ENCODE data around the gene TRIM47. TPM values are rescaled to one million over a fixed set of nuclear protein-coding genes. Genes with fewer than 3 reads are reported as not detected.
"Not testable (repeated sequence)": the region's sequence is repeated elsewhere in the genome, so short reads cannot be mapped to it uniquely, and the experiment has no call there.

Gene TRIM47
- polyA plus RNA-seq, 3 donors from 2014 or later = 3.2 to 4.0 (median 3.9) TPM

- no peak for DNase-seq
- Mint-ChIP-seq H3K4me3 (no peak overlapping the region), H3K36me3 (peaks cover 0 to 7% (median 0%) of the 10 kb centered on the region in 3 donors), H3K9me3 (no peaks in the 10 kb centered on the region), H3K27ac (no peak overlapping the region), H3K27me3 (ENCODE audit: low read depth in 3 of 3) (peaks cover 0 to 4% (median 3%) of the 10 kb centered on the region in 3 donors), H3K4me1 (peaks cover 21 to 25% of the 10 kb centered on the region in 2 donors)
Measured at GRCh38 chr17:75892556-75893224, 14.3 kb upstream of the TRIM47 start.

GRCh38 chr17:75891605-75892555 is 13.5 kb upstream of the TRIM47 start:
- H3K4me1 Mint-ChIP-seq = peaks cover 16 to 20% of the 10 kb centered on the region in 2 donors
- H3K27ac Mint-ChIP-seq = no peak overlapping the region
- H3K4me3 Mint-ChIP-seq = no peak overlapping the region
- H3K9me3 Mint-ChIP-seq = no peaks in the 10 kb centered on the region
- H3K36me3 Mint-ChIP-seq = peaks cover 0 to 7% (median 0%) of the 10 kb centered on the region in 3 donors
- H3K27me3 Mint-ChIP-seq (ENCODE audit: low read depth in 3 of 3) = peaks cover 0 to 4% (median 2%) of the 10 kb centered on the region in 3 donors
- no peak for DNase-seq

- no peak overlapping the region for H3K27ac Mint-ChIP-seq
Measured at GRCh38 chr17:75891022-75891604, 12.7 kb upstream of the TRIM47 start.

GRCh38 chr17:75889454-75889853 is 11.1 kb upstream of the TRIM47 start:
- Mint-ChIP-seq H3K4me3 (no peak overlapping the region), H3K27ac (peak overlapping the region in 2 of 6 donors; percentile 3 to 23), H3K36me3 (peaks cover 0 to 7% (median 0%) of the 10 kb centered on the region in 3 donors), H3K4me1 (peaks cover 4 to 8% of the 10 kb centered on the region in 2 donors), H3K27me3 (ENCODE audit: low read depth in 3 of 3) (peaks cover 0 to 4% (median 2%) of the 10 kb centered on the region in 3 donors), H3K9me3 (no peaks in the 10 kb centered on the region)
- no peak for DNase-seq

More at GRCh38 chr17:75891022-75891604, 12.7 kb upstream of the TRIM47 start:
- DNase-seq = no peak
- H3K36me3 Mint-ChIP-seq = peaks cover 0 to 7% (median 0%) of the 10 kb centered on the region in 3 donors
- no peaks in the 10 kb centered on the region for H3K9me3 Mint-ChIP-seq
- H3K4me3 Mint-ChIP-seq = no peak overlapping the region
- H3K4me1 Mint-ChIP-seq = peaks cover 16 to 20% of the 10 kb centered on the region in 2 donors
- peaks cover 0 to 4% (median 2%) of the 10 kb centered on the region in 3 donors for H3K27me3 Mint-ChIP-seq (ENCODE audit: low read depth in 3 of 3)

GRCh38 chr17:75888484-75888883 is 10.1 kb upstream of the TRIM47 start:
- Mint-ChIP-seq H3K4me1 (no peaks in the 10 kb centered on the region), H3K36me3 (peaks cover 0 to 7% (median 0%) of the 10 kb centered on the region in 3 donors), H3K4me3 (no peak overlapping the region), H3K9me3 (no peaks in the 10 kb centered on the region), H3K27ac (no peak overlapping the region), H3K27me3 (ENCODE audit: low read depth in 3 of 3) (peaks cover 0 to 2% (median 0%) of the 10 kb centered on the region in 3 donors)
- DNase-seq = no peak

- H3K36me3 Mint-ChIP-seq; H3K4me3 Mint-ChIP-seq; H3K27me3 Mint-ChIP-seq (ENCODE audit: low read depth in 3 of 3); H3K27ac Mint-ChIP-seq; H3K4me1 Mint-ChIP-seq; H3K9me3 Mint-ChIP-seq; DNase-seq: not testable (repeated sequence)
Measured at GRCh38 chr17:75885860-75886259, 7.5 kb upstream of the TRIM47 start.

- Mint-ChIP-seq H3K27ac (no peak overlapping the region), H3K9me3 (no peaks in the 10 kb centered on the region), H3K36me3 (peaks cover 0 to 5% (median 0%) of the 10 kb centered on the region in 3 donors), H3K4me1 (peaks cover 0 to 4% of the 10 kb centered on the region in 2 donors), H3K4me3 (no peak overlapping the region), H3K27me3 (ENCODE audit: low read depth in 3 of 3) (peaks cover 0 to 5% (median 0%) of the 10 kb centered on the region in 3 donors)
- DNase-seq = no peak
Measured at GRCh38 chr17:75885431-75885830, 7.0 kb upstream of the TRIM47 start.

GRCh38 chr17:75881678-75882454 is 3.5 kb upstream of the TRIM47 start:
- no peaks in the 10 kb centered on the region for H3K36me3 Mint-ChIP-seq
- no peak for DNase-seq
- peaks cover 13 to 16% of the 10 kb centered on the region in 2 donors for H3K4me1 Mint-ChIP-seq
- H3K9me3 Mint-ChIP-seq = no peaks in the 10 kb centered on the region
- no peak overlapping the region for H3K27ac Mint-ChIP-seq
- peaks cover 8 to 10% (median 9%) of the 10 kb centered on the region in 3 donors for H3K27me3 Mint-ChIP-seq (ENCODE audit: low read depth in 3 of 3)
- H3K4me3 Mint-ChIP-seq = peak overlapping the region in 1 of 5 donors; percentile 36

- Mint-ChIP-seq H3K4me1 (peaks cover 24 to 27% of the 10 kb centered on the region in 2 donors), H3K27ac (no peak overlapping the region), H3K36me3 (no peaks in the 10 kb centered on the region), H3K27me3 (ENCODE audit: low read depth in 3 of 3) (peaks cover 9 to 13% (median 10%) of the 10 kb centered on the region in 3 donors), H3K4me3 (peak overlapping the region in 3 of 5 donors; percentile 15 to 41 (median 33)), H3K9me3 (no peaks in the 10 kb centered on the region)
- no peak for DNase-seq
Measured at GRCh38 chr17:75880266-75880665, 1.9 kb upstream of the TRIM47 start.

- Mint-ChIP-seq H3K4me3 (peak overlapping the region; percentile 68 to 83 (median 71)), H3K27me3 (ENCODE audit: low read depth in 3 of 3) (peaks cover 9 to 13% (median 10%) of the 10 kb centered on the region in 3 donors), H3K36me3 (no peaks in the 10 kb centered on the region), H3K9me3 (no peaks in the 10 kb centered on the region), H3K27ac (peak overlapping the region in 2 of 6 donors; percentile 34 to 58), H3K4me1 (peaks cover 24 to 27% of the 10 kb centered on the region in 2 donors)
- peak; percentile 55 to 68 (median 59) for DNase-seq
Measured at GRCh38 chr17:75877752-75878173, 618 bp downstream of the TRIM47 start.

GRCh38 chr17:75876938-75877751 is 1.2 kb downstream of the TRIM47 start:
- Mint-ChIP-seq H3K4me3 (peak overlapping the region; percentile 68 to 83 (median 71)), H3K4me1 (peaks cover 24 to 27% of the 10 kb centered on the region in 2 donors), H3K27ac (peak overlapping the region in 3 of 6 donors; percentile 29 to 58 (median 34)), H3K36me3 (no peaks in the 10 kb centered on the region), H3K27me3 (ENCODE audit: low read depth in 3 of 3) (peaks cover 9 to 13% (median 10%) of the 10 kb centered on the region in 3 donors), H3K9me3 (no peaks in the 10 kb centered on the region)
- no peak for DNase-seq

Measured in immature natural killer cell (primary cell).